K562 (cell line): ENCODE data around the gene KCNJ4.

Experiments
- ASH1L ChIP-seq: fragments of 450-650 bp; IDR thresholded peaks from 2 replicates; pipeline ENCODE4 v1.6.1; 2018; ENCODE audit warnings: borderline replicate concordance, mild to moderate bottlenecking, low read depth; ENCODE audit not compliant: partially characterized antibody
- NFATC3 ChIP-seq: fragments of 450-650 bp; IDR thresholded peaks from 2 replicates; pipeline ENCODE4 v1.6.1; 2017; ENCODE audit warnings: mild to moderate bottlenecking
- NFRKB ChIP-seq: fragments of 450-650 bp; IDR thresholded peaks from 2 replicates; pipeline ENCODE4 v1.6.1; 2016; ENCODE audit warnings: low read depth
- ZNF407 ChIP-seq: fragments of 450-650 bp; IDR thresholded peaks from 2 replicates; pipeline ENCODE4 v1.6.1; 2016; ENCODE audit warnings: low read depth

- TF ChIP-seq NFRKB, result no peak
- no peak for TF ChIP-seq ASH1L
- no peak for TF ChIP-seq ZNF407
- TF ChIP-seq NFATC3, result no peak
Measured at GRCh38 chr22:38490915-38491314, 35.9 kb upstream of the KCNJ4 start.
